ENCODE measurements around the gene CTDNEP1.

The CTDNEP1 gene

DNA sequence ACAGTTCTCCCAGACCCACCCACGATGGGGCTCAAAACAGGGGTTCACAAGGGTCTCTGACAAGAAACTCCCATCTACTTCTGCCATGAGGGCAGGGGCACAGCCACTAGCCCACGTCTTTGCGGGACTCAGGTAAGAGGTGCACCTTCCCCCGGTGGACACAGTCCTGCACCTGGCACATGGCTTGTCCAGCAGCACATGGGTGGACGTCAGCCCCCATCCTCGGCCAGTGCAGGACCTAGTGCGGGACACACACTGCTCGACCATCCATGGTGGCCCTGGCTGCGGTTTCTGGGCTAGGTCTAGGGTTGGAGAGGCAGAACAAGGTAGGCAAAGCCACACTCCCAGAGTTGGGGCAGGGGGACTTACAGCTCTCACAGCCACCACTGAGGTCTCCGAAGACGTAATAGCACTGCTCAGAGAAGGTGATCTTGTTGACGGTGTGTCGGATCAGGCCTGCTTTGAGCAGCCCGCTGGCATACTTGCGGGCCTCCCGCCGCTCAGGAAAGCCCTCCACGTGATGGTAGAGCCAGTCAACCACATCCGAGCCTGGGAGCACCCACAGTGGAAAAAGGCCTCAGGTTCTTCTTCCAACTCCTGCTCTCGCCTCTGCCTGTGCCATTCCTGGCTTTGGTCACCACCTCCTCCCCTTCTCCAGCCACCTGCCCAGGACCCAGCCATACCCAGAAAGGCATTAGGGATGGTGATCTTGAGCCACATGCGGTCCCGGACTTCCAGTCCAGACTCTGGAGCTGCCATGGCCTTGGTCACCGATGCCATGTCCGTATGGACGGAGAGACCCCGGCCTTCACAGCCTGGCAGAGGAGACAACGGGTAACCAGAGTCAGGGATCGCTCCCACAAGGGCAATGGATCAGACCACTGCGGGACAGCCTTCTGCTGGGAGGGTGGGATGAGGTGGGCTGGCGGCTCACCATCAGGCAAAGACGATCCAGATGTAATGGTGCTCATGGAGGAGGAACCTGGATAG is 24.5 kb downstream of the CTDNEP1 start:
- DNase-seq (ENCODE audit: extremely low spot score): no peak
- no peak for TF ChIP-seq CTCF (IDR thresholded peaks at IDR 0.05; ENCODE audit: control extremely low read depth, extremely low read depth, low read depth, missing control alignments)
- ChIA-PET CTCF (no interaction called here), POLR2A (no interaction called here)

- CTCF ChIA-PET: no interaction called here
- no peak for DNase-seq (ENCODE audit: extremely low spot score)
- POLR2A ChIA-PET: interaction anchor here (1.6 kb wide), 1 partner anchor 10 kb away, joined by 3 read pairs; no protein-coding TSS in a partner anchor
- no peak for TF ChIP-seq CTCF (IDR thresholded peaks at IDR 0.05; ENCODE audit: control extremely low read depth, extremely low read depth, low read depth, missing control alignments)
Measured at GRCh38 chr17:7225711-7226331, 25.7 kb downstream of the CTDNEP1 start.

DNA sequence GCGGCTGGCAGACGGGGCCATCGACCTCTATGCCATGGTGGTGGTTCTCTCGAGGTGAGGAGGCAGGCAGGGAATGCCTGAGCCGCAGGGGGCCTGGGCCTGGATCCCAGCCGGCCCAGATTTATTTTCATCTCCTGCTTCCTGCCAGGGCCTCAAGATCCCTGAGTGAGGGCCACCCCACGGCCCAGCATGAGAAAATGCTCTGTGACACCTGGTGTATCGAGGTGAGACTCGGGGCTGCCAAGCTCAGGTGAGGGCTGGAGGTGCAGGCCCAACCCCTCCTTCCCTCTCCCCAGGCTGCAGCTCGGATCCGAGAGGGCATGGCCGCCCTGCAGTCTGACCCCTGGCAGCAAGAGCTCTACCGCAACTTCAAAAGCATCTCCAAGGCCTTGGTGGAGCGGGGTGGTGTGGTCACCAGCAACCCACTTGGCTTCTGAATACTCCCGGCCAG is 26.8 kb downstream of the CTDNEP1 start:
- no peak for DNase-seq (ENCODE audit: extremely low spot score)
- no peak for TF ChIP-seq CTCF (IDR thresholded peaks at IDR 0.05; ENCODE audit: control extremely low read depth, extremely low read depth, low read depth, missing control alignments)
- ChIA-PET CTCF (no interaction called here), POLR2A (interaction anchor here (1.6 kb wide), 1 partner anchor 11 kb away, joined by 3 read pairs; no protein-coding TSS in a partner anchor)

GRCh38 chr17:7224110-7224509 is 27.4 kb downstream of the CTDNEP1 start:
- ChIA-PET CTCF (no interaction called here), POLR2A (interaction anchor here (1.6 kb wide), 1 partner anchor 11 kb away, joined by 3 read pairs; no protein-coding TSS in a partner anchor)
- no peak for DNase-seq (ENCODE audit: extremely low spot score)
- TF ChIP-seq CTCF (IDR thresholded peaks at IDR 0.05; ENCODE audit: control extremely low read depth, extremely low read depth, low read depth, missing control alignments): no peak

DNA sequence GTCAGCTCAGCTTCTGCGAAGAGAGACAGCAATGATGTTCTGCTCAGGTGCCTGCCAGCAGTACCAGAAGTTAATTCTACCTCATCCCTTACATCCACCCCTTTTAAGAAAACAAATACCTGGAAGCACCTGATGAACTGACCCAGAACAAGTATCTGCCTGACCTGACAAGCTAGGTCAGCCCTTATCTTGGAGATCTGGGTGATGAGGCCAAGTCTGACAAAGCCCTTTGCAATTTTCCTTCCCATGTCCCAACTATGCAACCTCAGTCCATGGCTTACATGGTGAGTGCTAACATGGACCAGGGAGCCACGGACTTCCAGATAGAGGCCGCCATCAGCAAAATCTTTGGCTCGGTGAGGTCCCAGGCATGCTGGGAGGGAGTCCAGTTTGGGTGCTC is 28.2 kb downstream of the CTDNEP1 start:
- DNase-seq (ENCODE audit: extremely low spot score): no peak
- TF ChIP-seq CTCF (IDR thresholded peaks at IDR 0.05; ENCODE audit: control extremely low read depth, extremely low read depth, low read depth, missing control alignments): no peak
- POLR2A ChIA-PET: no interaction called here
- CTCF ChIA-PET: no interaction called here

GRCh38 chr17:7222972-7223292 is 28.6 kb downstream of the CTDNEP1 start:
- ChIA-PET POLR2A (no interaction called here), CTCF (interaction anchor here (3.6 kb wide), 1 partner anchor 12 kb away, joined by 26 read pairs; the partner anchor contains the start of gene DVL2)
- no peak for DNase-seq (ENCODE audit: extremely low spot score)
- TF ChIP-seq CTCF (IDR thresholded peaks at IDR 0.05; ENCODE audit: control extremely low read depth, extremely low read depth, low read depth, missing control alignments): no peak
